ENCODE results near the gene NOL9. TPM values are rescaled to one million over a fixed set of nuclear protein-coding genes. Genes with fewer than 3 reads are reported as not detected.
A peak's percentile ranks its signal among the peaks of the same experiment; 100 is the strongest.

Gene NOL9
- total and polyA plus RNA-seq, 8 donors: 2.7 to 150 (median 23.5) TPM

- Histone ChIP-seq H3K9me3 (no peaks in the 10 kb centered on the region), H3K4me3 (peak overlapping the region; percentile 77 to 98 (median 83)), H3K4me1 (peaks cover 66 to 81% (median 75%) of the 10 kb centered on the region in 4 donors), H3K36me3 (peaks cover 48 to 54% (median 49%) of the 10 kb centered on the region in 4 donors), H3K27ac (peak overlapping the region in 4 of 5 donors; percentile 98 to 100 (median 100)), H3K27me3 (no peaks in the 10 kb centered on the region)
- peak in 1 of 2 donors; percentile 47 for DNase-seq
- 47 to 66% (median 64%) methylated on average over 15 to 31 of the region's 31 CpGs for WGBS, 5 donors
- TF ChIP-seq POLR2AphosphoS5 (IDR thresholded peaks at IDR 0.05) (no peak), EP300 (IDR thresholded peaks at IDR 0.05) (no peak), CTCF (IDR thresholded peaks at IDR 0.05) (no peak), POLR2A (IDR thresholded peaks at IDR 0.05) (no peak)
- intact Hi-C loops (cut with DNase I; ENCODE audit: low total_unique reads): no loop called here
Measured at GRCh38 chr1:6599141-6599975, 45.0 kb upstream of the NOL9 start.

- H3K9me3 ChIP-seq: no peaks in the 10 kb centered on the region
- peak overlapping the region in 2 of 4 donors; percentile 84 to 98 for H3K4me3 ChIP-seq
- no peaks in the 10 kb centered on the region for H3K27me3 ChIP-seq
- peaks cover 64 to 70% (median 65%) of the 10 kb centered on the region in 4 donors for H3K36me3 ChIP-seq
- TF ChIP-seq POLR2A (IDR thresholded peaks at IDR 0.05) (no peak), EP300 (IDR thresholded peaks at IDR 0.05) (no peak), POLR2AphosphoS5 (IDR thresholded peaks at IDR 0.05) (no peak), CTCF (IDR thresholded peaks at IDR 0.05) (no peak)
- intact Hi-C loops (cut with DNase I; ENCODE audit: low total_unique reads): no loop called here
- no peak for DNase-seq
- WGBS, 5 donors: 82 to 91% (median 88%) methylated on average over 4 to 6 of the region's 6 CpGs
- H3K4me1 ChIP-seq: peaks cover 55 to 76% (median 73%) of the 10 kb centered on the region in 4 donors
- H3K27ac ChIP-seq: peak overlapping the region in 2 of 5 donors; percentile 23 to 35
Measured at GRCh38 chr1:6597777-6598131, 43.4 kb upstream of the NOL9 start.

GRCh38 chr1:6596886-6597776 is 42.8 kb upstream of the NOL9 start:
- intact Hi-C loops (cut with DNase I; ENCODE audit: low total_unique reads): no loop called here
- H3K4me1 ChIP-seq: peaks cover 56 to 82% (median 74%) of the 10 kb centered on the region in 4 donors
- H3K27ac ChIP-seq: peak overlapping the region in 2 of 5 donors; percentile 23 to 35
- no peak for DNase-seq
- 66 to 83% (median 79%) methylated on average over 11 to 15 of the region's 15 CpGs for WGBS, 5 donors
- H3K9me3 ChIP-seq: no peaks in the 10 kb centered on the region
- H3K27me3 ChIP-seq: no peaks in the 10 kb centered on the region
- TF ChIP-seq POLR2AphosphoS5 (IDR thresholded peaks at IDR 0.05) (no peak), CTCF (IDR thresholded peaks at IDR 0.05) (no peak), EP300 (IDR thresholded peaks at IDR 0.05) (no peak)
- peaks cover 70 to 76% (median 71%) of the 10 kb centered on the region in 4 donors for H3K36me3 ChIP-seq
- H3K4me3 ChIP-seq: peak overlapping the region in 3 of 4 donors; percentile 13 to 98 (median 84)

GRCh38 chr1:6596351-6596750 is 42.0 kb upstream of the NOL9 start:
- peak overlapping the region in 1 of 5 donors; percentile 35 for H3K27ac ChIP-seq
- no peak for DNase-seq
- intact Hi-C loops (cut with DNase I; ENCODE audit: low total_unique reads): no loop called here
- peaks cover 74 to 84% (median 79%) of the 10 kb centered on the region in 4 donors for H3K36me3 ChIP-seq
- H3K27me3 ChIP-seq: no peaks in the 10 kb centered on the region
- TF ChIP-seq EP300 (IDR thresholded peaks at IDR 0.05) (no peak), CTCF (IDR thresholded peaks at IDR 0.05) (no peak), POLR2A (IDR thresholded peaks at IDR 0.05) (no peak), POLR2AphosphoS5 (IDR thresholded peaks at IDR 0.05) (no peak)
- WGBS, 5 donors: 50 to 68% (median 51%) methylated on average over 7 of the region's 7 CpGs
- peaks cover 64 to 90% (median 77%) of the 10 kb centered on the region in 4 donors for H3K4me1 ChIP-seq
- H3K9me3 ChIP-seq: no peaks in the 10 kb centered on the region
- peak overlapping the region in 3 of 4 donors; percentile 13 to 98 (median 84) for H3K4me3 ChIP-seq

Data from stomach (tissue), 9 donors.